Fibroblast of the aortic adventitia (primary cell): ENCODE measurements around the gene KDM2B. TPM values are rescaled to one million over a fixed set of nuclear protein-coding genes. Genes with fewer than 3 reads are reported as not detected.

Experiments used
- DNase-seq: peaks from one replicate; pipeline ENCODE4 v3.0.0-alpha.2; 2010; ENCODE audit warnings: low read depth
- H3K4me3 ChIP-seq: 2 replicates; pipeline ENCODE4 v1.5.1; 2011; ENCODE audit warnings: low read depth, mild to moderate bottlenecking, control low read depth, low read length, moderate library complexity
- total RNA-seq: library from RNA; depleted of rRNA; stranded (reverse); fragments of >200 nt; gene quantifications from 2 replicates; pipeline ENCODE4 v1.2.3, GENCODE V29; 2012; ENCODE audit warnings: low replicate concordance
- TF ChIP-seq, protein P1 (sequence below): IDR thresholded peaks from 2 replicates; pipeline ENCODE4 v1.5.1; 2011; ENCODE audit warnings: mild to moderate bottlenecking, low read length, control low read depth, inconsistent platforms; ENCODE audit not compliant: insufficient read depth

The KDM2B gene
- total RNA-seq, 1 donor = 26.8 TPM

DNA sequence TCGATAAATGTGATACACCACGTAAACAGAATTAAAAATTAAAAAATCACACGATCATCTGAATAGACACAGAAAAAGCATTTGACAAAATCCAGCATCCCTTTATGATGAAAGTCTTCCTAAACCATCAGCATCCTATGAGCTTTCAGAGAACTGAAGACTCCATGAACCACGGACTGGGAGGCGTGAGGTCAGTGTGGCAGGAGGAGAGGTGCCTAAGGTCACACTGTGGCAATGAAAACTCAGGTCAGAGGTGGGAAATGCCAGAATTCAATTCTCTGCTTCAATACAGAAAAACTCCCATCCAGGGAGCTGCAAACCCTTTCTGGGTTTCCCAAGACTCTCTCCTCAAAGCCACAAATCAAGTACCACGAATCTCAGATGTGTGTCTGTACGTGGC, 51.6 kb downstream of the KDM2B start:
- no peak overlapping the region for H3K4me3 ChIP-seq
- TF ChIP-seq, protein P1, sequence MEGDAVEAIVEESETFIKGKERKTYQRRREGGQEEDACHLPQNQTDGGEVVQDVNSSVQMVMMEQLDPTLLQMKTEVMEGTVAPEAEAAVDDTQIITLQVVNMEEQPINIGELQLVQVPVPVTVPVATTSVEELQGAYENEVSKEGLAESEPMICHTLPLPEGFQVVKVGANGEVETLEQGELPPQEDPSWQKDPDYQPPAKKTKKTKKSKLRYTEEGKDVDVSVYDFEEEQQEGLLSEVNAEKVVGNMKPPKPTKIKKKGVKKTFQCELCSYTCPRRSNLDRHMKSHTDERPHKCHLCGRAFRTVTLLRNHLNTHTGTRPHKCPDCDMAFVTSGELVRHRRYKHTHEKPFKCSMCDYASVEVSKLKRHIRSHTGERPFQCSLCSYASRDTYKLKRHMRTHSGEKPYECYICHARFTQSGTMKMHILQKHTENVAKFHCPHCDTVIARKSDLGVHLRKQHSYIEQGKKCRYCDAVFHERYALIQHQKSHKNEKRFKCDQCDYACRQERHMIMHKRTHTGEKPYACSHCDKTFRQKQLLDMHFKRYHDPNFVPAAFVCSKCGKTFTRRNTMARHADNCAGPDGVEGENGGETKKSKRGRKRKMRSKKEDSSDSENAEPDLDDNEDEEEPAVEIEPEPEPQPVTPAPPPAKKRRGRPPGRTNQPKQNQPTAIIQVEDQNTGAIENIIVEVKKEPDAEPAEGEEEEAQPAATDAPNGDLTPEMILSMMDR = no peak
- no peak for DNase-seq

DNA sequence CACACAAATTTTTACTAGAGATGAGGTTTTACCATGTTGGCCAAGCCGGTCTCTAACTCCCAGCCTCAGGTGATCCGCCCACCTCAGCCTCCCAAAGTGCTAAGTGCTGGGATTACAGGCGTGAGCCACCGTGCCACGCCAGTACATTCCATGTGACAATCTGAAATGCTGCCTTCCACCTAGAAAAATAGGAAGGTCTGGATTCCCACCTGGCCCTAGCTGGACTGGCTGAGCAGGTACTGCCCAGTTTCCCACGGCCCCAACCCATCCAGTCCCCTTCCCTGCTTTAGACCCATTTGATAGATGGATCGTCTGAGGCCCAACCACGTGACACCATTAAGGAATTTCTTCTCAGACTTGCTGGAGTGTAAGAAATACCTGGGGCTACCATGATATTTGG, 55.4 kb downstream of the KDM2B start:
- TF ChIP-seq, protein P1 = no peak
- H3K4me3 ChIP-seq = no peak overlapping the region
- no peak for DNase-seq

DNA sequence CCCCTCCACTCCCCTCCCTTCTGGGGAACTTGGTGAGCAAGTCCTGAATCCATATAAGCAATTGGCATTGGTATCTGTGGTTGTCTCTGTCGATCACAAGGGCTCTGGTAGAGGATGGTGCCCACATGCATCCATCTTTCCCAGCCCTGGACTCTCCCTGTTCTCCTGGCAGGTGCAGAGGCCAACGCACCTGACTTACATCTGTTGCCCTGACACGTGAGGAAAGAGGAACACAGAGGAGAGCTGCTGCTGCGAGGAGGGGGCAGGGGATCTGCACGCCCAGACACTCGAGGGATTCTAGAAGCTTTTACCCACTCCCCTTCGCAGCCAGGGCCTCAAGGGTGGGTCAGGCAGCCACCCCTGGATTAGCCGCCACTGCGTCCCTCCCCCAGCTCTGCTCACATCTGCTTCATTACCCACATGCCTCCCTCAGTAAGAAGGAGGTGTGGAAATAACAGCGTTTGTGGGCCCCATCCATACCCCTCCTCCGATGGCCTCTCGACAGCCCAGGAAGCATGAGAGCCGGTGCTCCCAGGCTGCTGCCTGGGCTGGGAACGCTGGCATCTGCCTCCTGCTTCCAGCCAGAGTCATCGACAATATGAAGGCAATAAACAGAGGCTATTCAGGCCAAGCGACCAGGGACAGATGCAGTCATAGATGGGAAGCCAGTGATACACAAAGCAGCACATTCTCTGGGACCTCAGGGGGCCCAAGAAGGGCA, 56.5 kb downstream of the KDM2B start:
- TF ChIP-seq, protein P1 = no peak
- no peak overlapping the region for H3K4me3 ChIP-seq
- no peak for DNase-seq

DNA sequence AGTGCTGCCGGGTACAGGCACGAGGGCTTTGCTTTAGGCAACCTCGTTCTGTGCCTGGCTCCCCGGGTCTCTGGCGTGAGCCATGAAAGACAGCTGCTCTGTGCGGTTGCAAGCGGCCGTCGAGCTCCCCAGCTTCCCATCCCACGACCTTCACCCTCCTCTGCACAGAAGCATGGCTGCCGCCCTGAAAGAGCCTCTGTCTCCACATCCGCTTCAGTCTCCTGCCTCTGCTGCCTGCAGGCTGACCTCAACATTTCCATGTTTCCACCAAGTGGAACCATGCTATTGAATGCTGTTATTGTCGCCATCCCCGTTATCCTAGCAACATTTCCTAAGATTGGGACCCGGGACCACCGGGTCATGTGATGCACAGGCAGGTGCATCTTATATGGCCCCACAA, 57.1 kb downstream of the KDM2B start:
- H3K4me3 ChIP-seq = no peak overlapping the region
- DNase-seq = no peak
- TF ChIP-seq, protein P1 = no peak

DNA sequence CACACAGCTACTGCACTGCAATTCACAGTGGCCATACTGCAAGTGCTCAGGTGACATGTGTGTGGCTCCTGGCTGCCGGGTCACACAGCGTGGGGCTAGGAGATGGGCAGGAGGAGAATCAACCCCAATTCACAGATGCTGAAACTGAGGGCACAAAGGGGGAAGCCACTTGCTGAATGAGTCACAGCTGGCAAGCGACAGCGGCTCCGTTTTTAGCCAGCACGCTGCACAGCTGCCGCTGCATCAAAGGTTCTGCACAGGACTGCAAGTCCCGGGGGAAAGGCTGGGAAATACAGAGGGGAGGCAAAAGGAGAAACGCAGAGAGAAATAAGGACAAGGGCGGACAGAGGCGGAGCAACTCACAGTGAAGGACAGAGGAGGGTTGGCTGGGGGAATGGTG, 57.9 kb downstream of the KDM2B start:
- no peak for DNase-seq
- TF ChIP-seq, protein P1 = no peak
- H3K4me3 ChIP-seq = no peak overlapping the region

DNA sequence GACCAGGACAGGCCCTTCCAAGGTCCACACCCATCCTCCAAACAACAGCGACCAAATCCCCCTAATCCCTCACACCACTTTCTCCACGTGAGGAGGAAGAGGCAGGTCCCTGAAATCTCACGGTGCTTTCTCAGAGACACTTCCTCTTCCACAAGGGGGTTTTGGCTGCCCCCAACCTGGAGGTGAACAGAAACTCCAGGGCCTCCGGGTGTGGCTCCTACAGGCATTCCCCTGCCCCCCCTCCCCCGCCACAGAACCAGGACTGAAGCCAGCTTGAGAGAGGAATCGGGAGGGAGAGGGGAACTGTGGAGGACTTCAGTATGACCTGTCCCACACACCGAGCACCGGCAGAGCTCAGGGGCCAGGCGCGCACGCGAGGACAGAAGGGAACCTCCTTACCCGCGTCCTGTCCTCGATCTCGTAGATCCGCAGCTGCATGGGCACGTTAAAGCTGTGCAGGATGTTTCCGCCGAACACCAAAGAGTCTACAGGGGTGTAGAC, 60.2 kb downstream of the KDM2B start:
- no peak overlapping the region for H3K4me3 ChIP-seq
- TF ChIP-seq, protein P1 = no peak
- DNase-seq = no peak

DNA sequence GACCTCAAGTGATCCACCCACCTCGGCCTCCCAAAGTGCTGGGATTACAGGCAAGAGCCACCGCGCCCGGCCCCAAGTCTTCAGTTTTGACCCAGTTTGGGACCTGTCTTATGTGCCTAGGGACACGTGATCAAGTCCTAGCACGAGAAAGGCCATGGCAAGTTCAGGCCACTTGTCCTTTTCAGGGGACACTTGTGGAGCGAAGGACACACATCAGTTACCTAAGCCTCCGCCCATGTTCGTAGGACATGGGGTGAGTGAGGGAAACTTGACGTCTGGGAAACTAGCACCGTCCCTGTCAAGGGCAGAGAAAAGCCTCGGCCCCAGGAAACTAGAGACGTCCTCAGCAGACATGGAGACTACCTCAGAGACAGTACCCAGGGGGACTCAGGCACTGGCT, 60.7 kb downstream of the KDM2B start:
- DNase-seq = no peak
- TF ChIP-seq, protein P1 = no peak
- no peak overlapping the region for H3K4me3 ChIP-seq
